HepG2 (cell line): ENCODE data around the gene TK2. TPM values are rescaled to one million over a fixed set of nuclear protein-coding genes. Genes with fewer than 3 reads are reported as not detected.

Experiments
- ATF7 ChIP-seq, 2 experiments: fragments of 450-650 bp in 1 of 2; sonication (generic) in 1 of 2; formaldehyde crosslinking in 1 of 2; IDR thresholded peaks; 2 replicates each; pipeline versions ENCODE4 v1.4.0 to v1.6.1; 2016 to 2020; ENCODE audit warnings: antibody characterized with exemption in 1 of 2, mild to moderate bottlenecking in 1 of 2, missing genetic modification reagents in 1 of 2
- DNMT3B ChIP-seq: conservative IDR thresholded peaks from 2 replicates; pipeline ENCODE4 v1.6.1; 2016; ENCODE audit warnings: missing biosample characterization, control low read depth
- HMG20B ChIP-seq: conservative IDR thresholded peaks from 2 replicates; pipeline ENCODE4 v1.6.1; 2016; ENCODE audit warnings: missing genetic modification reagents, missing compliant biosample characterization
- KDM4B ChIP-seq: sonication (generic); formaldehyde crosslinking; IDR thresholded peaks from 2 replicates; pipeline ENCODE4 v1.4.0; 2020; ENCODE audit warnings: missing genetic modification reagents
- PITX1 ChIP-seq: sonication (generic); formaldehyde crosslinking; IDR thresholded peaks from 2 replicates; pipeline ENCODE4 v1.5.1; 2020; ENCODE audit warnings: mild to moderate bottlenecking, missing genetic modification reagents
- POLR2G ChIP-seq: fragments of 200-400 bp; formaldehyde crosslinking; IDR thresholded peaks from 2 replicates; pipeline ENCODE4 v1.6.1; 2018; ENCODE audit warnings: mild to moderate bottlenecking, low read depth, low read length, moderate library complexity
- PRDM15 ChIP-seq: sonication (generic); formaldehyde crosslinking; IDR thresholded peaks from 2 replicates; pipeline ENCODE4 v1.4.0; 2020; ENCODE audit warnings: missing genetic modification reagents
- ZNF275 ChIP-seq: sonication (generic); formaldehyde crosslinking; IDR thresholded peaks from 2 replicates; pipeline ENCODE4 v1.8.0; 2022; ENCODE audit warnings: missing genetic modification reagents, mild to moderate bottlenecking, inconsistent platforms, borderline replicate concordance
- ZNF543 ChIP-seq: sonication (generic); formaldehyde crosslinking; IDR thresholded peaks from 2 replicates; pipeline ENCODE4 v1.4.0; 2020; ENCODE audit warnings: mild to moderate bottlenecking, missing genetic modification reagents
- ZNF615 ChIP-seq: sonication (generic); formaldehyde crosslinking; IDR thresholded peaks from 2 replicates; pipeline ENCODE4 v1.5.0; 2020; ENCODE audit warnings: mild to moderate bottlenecking, missing genetic modification reagents, borderline replicate concordance
- ZNF639 ChIP-seq: conservative IDR thresholded peaks from 2 replicates; pipeline ENCODE4 v1.6.1; 2018; ENCODE audit warnings: missing genetic modification reagents
- ZNF784 ChIP-seq: sonication (generic); formaldehyde crosslinking; IDR thresholded peaks from 2 replicates; pipeline ENCODE4 v1.5.1; 2020; ENCODE audit warnings: missing genetic modification reagents, mild to moderate bottlenecking, borderline replicate concordance
- ZNF891 ChIP-seq: sonication (generic); formaldehyde crosslinking; IDR thresholded peaks from 2 replicates; pipeline ENCODE4 v1.5.0; 2020; ENCODE audit warnings: mild to moderate bottlenecking, missing genetic modification reagents
- ZSCAN20 ChIP-seq: sonication (generic); formaldehyde crosslinking; IDR thresholded peaks from 2 replicates; pipeline ENCODE4 v1.4.0; 2020; ENCODE audit warnings: missing genetic modification reagents, mild to moderate bottlenecking, borderline replicate concordance
- ZSCAN25 ChIP-seq: sonication (generic); formaldehyde crosslinking; IDR thresholded peaks from 2 replicates; pipeline ENCODE4 v1.8.0; 2022; ENCODE audit warnings: mild to moderate bottlenecking, missing genetic modification reagents
- polyA plus RNA-seq, 8 experiments: library from polyadenylated mRNA; depleted of rRNA in 3 of 8; stranded (reverse) in 7 of 8; unstranded in 1 of 8; fragments of >200 nt; fragmentation: Illumina TruSeq in 4 of 8; extraction: Trizol in 4 of 8; gene quantifications; 2 replicates each; pipeline versions ENCODE4 v1.2.1 to v1.2.3, GENCODE V29; 2011 to 2016; ENCODE audit warnings: low read depth in 4 of 8, missing spikeins in 1 of 8, mixed read lengths in 1 of 8; ENCODE audit not compliant: insufficient read depth in 1 of 8
- total RNA-seq, 5 experiments: library from RNA; depleted of rRNA; stranded (reverse); fragments of >200 nt; fragmentation: Illumina TruSeq; extraction: Trizol; gene quantifications; 2 replicates each; pipeline ENCODE4 v1.2.3, GENCODE V29; 2016; ENCODE audit warnings: low read depth in 1 of 5

Gene TK2
- total and polyA plus RNA-seq, 2 of the 13 experiments (the other 11 are each of a cell fraction or from before 2014, with no cell fraction given) = 18.7 to 21.0 TPM

DNA sequence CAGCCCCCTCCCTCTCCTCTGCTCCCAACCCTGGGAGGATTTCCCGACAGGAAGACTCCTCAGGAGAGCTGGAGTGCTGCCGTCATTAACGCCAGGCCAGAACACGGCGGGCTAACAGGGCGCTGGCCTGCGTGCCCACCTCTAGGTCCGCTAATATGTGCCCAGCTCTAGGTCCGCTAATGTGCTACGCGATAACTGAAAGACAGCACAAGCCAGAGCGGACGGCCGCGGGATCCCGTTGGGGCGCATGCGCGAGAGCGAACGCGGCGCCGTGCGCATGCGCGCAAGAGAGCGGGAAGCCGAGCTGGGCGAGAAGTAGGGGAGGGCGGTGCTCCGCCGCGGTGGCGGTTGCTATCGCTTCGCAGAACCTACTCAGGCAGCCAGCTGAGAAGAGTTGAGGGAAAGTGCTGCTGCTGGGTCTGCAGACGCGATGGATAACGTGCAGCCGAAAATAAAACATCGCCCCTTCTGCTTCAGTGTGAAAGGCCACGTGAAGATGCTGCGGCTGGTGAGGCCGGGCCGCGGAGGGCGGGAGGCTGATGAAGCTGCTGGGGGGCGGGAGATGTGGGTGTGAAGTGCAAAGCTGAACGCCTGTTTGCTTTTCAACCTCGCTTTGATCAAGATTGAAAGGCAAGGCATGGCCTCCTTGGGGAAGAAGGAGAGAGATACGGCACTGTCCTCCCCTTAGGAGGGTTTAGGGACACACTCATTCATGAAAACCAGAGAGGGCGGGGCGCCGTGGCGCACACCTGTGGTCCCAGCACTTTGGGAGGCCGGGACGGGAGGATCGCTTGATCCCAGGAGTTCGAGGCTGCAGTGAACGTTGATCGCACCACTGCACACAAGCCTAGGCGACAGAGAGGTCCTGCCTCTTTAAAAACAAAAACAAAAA, 2.6 kb upstream of the TK2 start, which contains the start of gene CKLF (continued):
- TF ChIP-seq ZNF275 (CRISPR knock-in tag) (peak; percentile 100), DNMT3B (peak; percentile 87; the same call in 1 of the 2 replicates), PITX1 (CRISPR knock-in tag) (peak; percentile 92), ZNF891 (CRISPR knock-in tag) (peak; percentile 100), ZSCAN20 (CRISPR knock-in tag) (peak; percentile 98), POLR2G (peak; percentile 94), ZNF615 (peak; percentile 99), ZNF639 (CRISPR knock-in tag) (peak; percentile 54), ZNF543 (CRISPR knock-in tag) (peak; percentile 98), ZSCAN25 (CRISPR knock-in tag) (peak; percentile 94), ATF7 (IDR thresholded peaks at IDR 0.05) (no peak), ATF7 (CRISPR knock-in tag; IDR thresholded peaks at IDR 0.05) (peak; percentile 94), HMG20B (CRISPR knock-in tag) (peak; percentile 84), PRDM15 (peak; percentile 73), KDM4B (CRISPR knock-in tag) (peak; percentile 84; the same call in 1 of the 2 replicates), ZNF784 (CRISPR knock-in tag) (peak; percentile 98)
